ENCODE data around the gene TUT4.

GRCh38 chr1:52416811-52417210 is 136.1 kb downstream of the TUT4 start:
- TF ChIP-seq EZH2 (IDR thresholded peaks at IDR 0.05; ENCODE audit: insufficient read depth, poor library complexity, severe bottlenecking): no peak
- no peak for TF ChIP-seq EZH2phosphoT487 (IDR thresholded peaks at IDR 0.05; ENCODE audit: insufficient read depth, low read depth)
